ENCODE measurements around the gene NCAPD3.
"Not testable (repeated sequence)": the region's sequence is repeated elsewhere in the genome, so short reads cannot be mapped to it uniquely, and the experiment has no call there.

The NCAPD3 gene

GRCh38 chr11:134139873-134140331, 83.9 kb downstream of the NCAPD3 start:
- peak in 50 of 58 donors; percentile 34 to 91 (median 69) for DNase-seq

- no peak for DNase-seq
These were observed 84.4 kb downstream of the NCAPD3 start for GRCh38 chr11:134139303-134139872.

- DNase-seq, result no peak
These were observed 85.4 kb downstream of the NCAPD3 start for GRCh38 chr11:134138376-134138775.

GRCh38 chr11:134134167-134134566, 89.6 kb downstream of the NCAPD3 start:
- no peak for DNase-seq

- no peak for DNase-seq
These were observed 91.0 kb downstream of the NCAPD3 start for GRCh38 chr11:134132808-134133207.

GRCh38 chr11:134131628-134132244, 92.0 kb downstream of the NCAPD3 start:
- no peak for DNase-seq

- peak in 43 of 58 donors; percentile 13 to 83 (median 57) for DNase-seq
These were observed 97.4 kb downstream of the NCAPD3 start for GRCh38 chr11:134126217-134126822.

GRCh38 chr11:134125507-134125906, 98.3 kb downstream of the NCAPD3 start:
- DNase-seq, result peak in 8 of 58 donors; percentile 14 to 64 (median 24)

- peak in 49 of 58 donors; percentile 24 to 69 (median 54) for DNase-seq
These were observed 98.9 kb downstream of the NCAPD3 start for GRCh38 chr11:134124660-134125451.

- DNase-seq, result peak in 48 of 58 donors; percentile 22 to 85 (median 62)
These were observed 102.7 kb downstream of the NCAPD3 start for GRCh38 chr11:134120921-134121526.

- DNase-seq, result peak in 40 of 58 donors; percentile 10 to 67 (median 30)
These were observed 103.5 kb downstream of the NCAPD3 start for GRCh38 chr11:134120143-134120850.

- no peak for DNase-seq
These were observed 104.7 kb downstream of the NCAPD3 start for GRCh38 chr11:134119094-134119493.

GRCh38 chr11:134118006-134118405, 105.8 kb downstream of the NCAPD3 start:
- DNase-seq, result no peak

GRCh38 chr11:134116210-134116609, 107.6 kb downstream of the NCAPD3 start:
- DNase-seq, result no peak

GRCh38 chr11:134113787-134114186, 110.0 kb downstream of the NCAPD3 start:
- DNase-seq, result not testable (repeated sequence)

- DNase-seq, result no peak
These were observed 113.4 kb downstream of the NCAPD3 start for GRCh38 chr11:134110252-134110815.
